DOHH2 (cell line): ENCODE measurements around the gene MCF2L.

ENCODE experiments used
- EZH2phosphoT487 ChIP-seq: fragments of 200-600 bp; sonication (generic); IDR thresholded peaks from 2 replicates; pipeline ENCODE4 v1.6.1; 2017; ENCODE audit warnings: borderline replicate concordance, mild to moderate bottlenecking, antibody characterized with exemption, low read length, moderate library complexity, mixed read lengths
- TF ChIP-seq, protein P1 (sequence below): fragments of 200-600 bp; sonication (generic); IDR thresholded peaks from one replicate; pipeline ENCODE4 v1.5.1; 2014; ENCODE audit warnings: antibody characterized with exemption, mild to moderate bottlenecking, low read depth, low read length; ENCODE audit not compliant: poor library complexity, severe bottlenecking

DNA sequence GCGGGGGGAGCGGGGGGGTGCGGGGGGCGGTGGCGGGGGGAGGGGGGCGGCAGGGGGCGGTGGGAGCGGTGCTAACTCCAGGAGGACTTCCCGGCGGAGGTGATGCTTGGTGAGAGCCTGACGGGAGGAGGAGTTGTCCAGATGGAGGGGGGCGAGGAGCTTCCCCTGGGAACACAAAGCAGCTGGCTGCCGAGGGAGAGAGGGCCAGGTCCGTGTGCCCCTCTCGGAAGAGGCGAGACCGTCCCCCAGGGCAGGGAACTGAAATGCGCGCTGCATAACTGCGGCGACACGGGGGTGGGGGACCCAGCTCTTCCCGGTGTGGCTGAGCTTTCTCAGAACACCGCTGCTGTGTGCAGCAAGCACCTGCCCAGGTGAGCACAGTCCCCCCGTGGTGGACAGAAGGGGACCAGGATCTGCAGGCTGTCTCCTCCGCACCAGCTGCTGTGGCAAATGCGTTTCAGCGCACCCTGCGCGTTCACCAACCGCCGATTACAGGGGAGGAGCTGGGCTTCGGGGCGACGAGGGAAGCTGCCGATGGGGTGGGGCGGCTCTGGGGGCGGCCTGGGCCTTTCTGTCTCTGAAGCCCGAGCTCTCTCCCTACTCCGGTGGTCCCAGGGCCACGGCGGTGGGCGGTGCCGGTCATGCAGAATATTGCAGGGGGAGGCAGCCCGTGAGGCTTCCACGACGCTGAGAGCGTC, 81.9 kb downstream of the MCF2L start:
- TF ChIP-seq, protein P1, sequence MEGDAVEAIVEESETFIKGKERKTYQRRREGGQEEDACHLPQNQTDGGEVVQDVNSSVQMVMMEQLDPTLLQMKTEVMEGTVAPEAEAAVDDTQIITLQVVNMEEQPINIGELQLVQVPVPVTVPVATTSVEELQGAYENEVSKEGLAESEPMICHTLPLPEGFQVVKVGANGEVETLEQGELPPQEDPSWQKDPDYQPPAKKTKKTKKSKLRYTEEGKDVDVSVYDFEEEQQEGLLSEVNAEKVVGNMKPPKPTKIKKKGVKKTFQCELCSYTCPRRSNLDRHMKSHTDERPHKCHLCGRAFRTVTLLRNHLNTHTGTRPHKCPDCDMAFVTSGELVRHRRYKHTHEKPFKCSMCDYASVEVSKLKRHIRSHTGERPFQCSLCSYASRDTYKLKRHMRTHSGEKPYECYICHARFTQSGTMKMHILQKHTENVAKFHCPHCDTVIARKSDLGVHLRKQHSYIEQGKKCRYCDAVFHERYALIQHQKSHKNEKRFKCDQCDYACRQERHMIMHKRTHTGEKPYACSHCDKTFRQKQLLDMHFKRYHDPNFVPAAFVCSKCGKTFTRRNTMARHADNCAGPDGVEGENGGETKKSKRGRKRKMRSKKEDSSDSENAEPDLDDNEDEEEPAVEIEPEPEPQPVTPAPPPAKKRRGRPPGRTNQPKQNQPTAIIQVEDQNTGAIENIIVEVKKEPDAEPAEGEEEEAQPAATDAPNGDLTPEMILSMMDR, result no peak
- TF ChIP-seq EZH2phosphoT487, result no peak
